Upper lobe of right lung (tissue), 1 donor: Measurements from ENCODE around the gene PCSK5. TPM values are rescaled to one million over a fixed set of nuclear protein-coding genes. Genes with fewer than 3 reads are reported as not detected.

ENCODE experiments used
- ATAC-seq: fragments of 200-7000 bp; cut with Tn5 transposase; one replicate; pipeline ENCODE4 v1.9.1; 2020; ENCODE audit warnings: mild to moderate bottlenecking, moderate library complexity
- DNase-seq: peaks from one replicate; pipeline ENCODE4 v3.0.0-alpha.2; 2020
- H3K27ac ChIP-seq: fragments of 200-600 bp; one replicate; pipeline ENCODE4 v1.8.0; 2022
- H3K27me3 ChIP-seq: fragments of 200-600 bp; one replicate; pipeline ENCODE4 v1.8.0; 2022; ENCODE audit warnings: mild to moderate bottlenecking
- H3K36me3 ChIP-seq: fragments of 200-600 bp; one replicate; pipeline ENCODE4 v1.8.0; 2022
- H3K4me1 ChIP-seq: fragments of 200-600 bp; one replicate; pipeline ENCODE4 v1.8.0; 2022
- H3K4me3 ChIP-seq: fragments of 200-600 bp; one replicate; pipeline ENCODE4 v1.8.0; 2022; ENCODE audit warnings: mild to moderate bottlenecking
- H3K9me3 ChIP-seq: fragments of 200-600 bp; one replicate; pipeline ENCODE4 v1.8.0; 2022
- CTCF ChIP-seq: fragments of 200-600 bp; IDR thresholded peaks from one replicate; pipeline ENCODE4 v1.8.0; 2022; ENCODE audit warnings: antibody characterized with exemption
- intact Hi-C: fragments of 100-400 bp; cut with DNase I; formaldehyde crosslinking; loops from one replicate; pipeline ENCODE4 v1.11.0; 2022
- total RNA-seq: library from RNA; stranded (reverse); fragmentation: NEBNext Ultra II Directional; extraction: Animal tissue kit (Norgen Biotek cat#: 25700); gene quantifications from one replicate; pipeline ENCODE4 v1.2.1, GENCODE V29; 2021
- donor health status: DM: no; HTN: yes; CAD: no; lungs with severe emphysema.

The PCSK5 gene
- total RNA-seq, 1 donor from 2014 or later = 18.1 TPM

DNA sequence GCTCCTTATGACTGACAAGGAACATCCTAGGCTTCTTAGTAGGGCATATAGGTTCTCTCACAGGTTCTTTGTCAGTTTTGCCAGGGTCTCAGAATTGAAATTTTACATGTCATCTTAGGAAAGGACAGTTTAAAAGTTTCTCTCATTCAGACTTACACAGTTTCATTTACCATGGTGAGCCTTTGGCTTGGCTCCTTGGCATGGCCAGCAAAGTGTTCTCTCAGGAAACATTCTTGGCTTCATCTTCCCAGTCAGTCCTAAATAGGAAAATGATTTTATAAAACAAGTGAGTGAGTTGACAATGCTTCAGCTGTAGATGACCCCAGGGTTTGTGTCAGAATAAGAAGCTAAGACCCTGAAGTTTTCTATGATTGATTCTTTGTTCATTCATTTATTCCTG lies 191.6 kb downstream of the PCSK5 start:
- DNase-seq (no peak), ATAC-seq (no peak)
- intact Hi-C loops = no loop called here

GRCh38 chr9:76085596-76085995 lies 195.1 kb downstream of the PCSK5 start:
- no peak for TF ChIP-seq CTCF
- ATAC-seq (peak; percentile 86), DNase-seq (no peak)
- Histone ChIP-seq H3K4me1 (peaks cover 5% of the 10 kb centered on the region), H3K9me3 (no peaks in the 10 kb centered on the region), H3K36me3 (no peaks in the 10 kb centered on the region), H3K27me3 (no peaks in the 10 kb centered on the region), H3K4me3 (no peak overlapping the region), H3K27ac (no peak overlapping the region)
- intact Hi-C loops = no loop called here

More for the DNA sequence above, 191.6 kb downstream of the PCSK5 start:
- H3K36me3 ChIP-seq = no peaks in the 10 kb centered on the region
- TF ChIP-seq CTCF = no peak
- no peaks in the 10 kb centered on the region for H3K27me3 ChIP-seq
- no peak overlapping the region for H3K4me3 ChIP-seq
- no peak overlapping the region for H3K27ac ChIP-seq
- H3K9me3 ChIP-seq = peaks cover 6% of the 10 kb centered on the region
- H3K4me1 ChIP-seq = peaks cover 5% of the 10 kb centered on the region

GRCh38 chr9:76086539-76086938 lies 196.1 kb downstream of the PCSK5 start:
- ATAC-seq = peak; percentile 39
- no peak for DNase-seq
- Histone ChIP-seq H3K4me3 (no peak overlapping the region), H3K9me3 (no peaks in the 10 kb centered on the region), H3K4me1 (peaks cover 5% of the 10 kb centered on the region), H3K36me3 (no peaks in the 10 kb centered on the region), H3K27ac (no peak overlapping the region), H3K27me3 (no peaks in the 10 kb centered on the region)
- intact Hi-C loops = no loop called here
- TF ChIP-seq CTCF = no peak

GRCh38 chr9:76087976-76088375 lies 197.5 kb downstream of the PCSK5 start:
- intact Hi-C loops = no loop called here
- no peaks in the 10 kb centered on the region for H3K9me3 ChIP-seq
- ATAC-seq (no peak), DNase-seq (no peak)
- H3K36me3 ChIP-seq = no peaks in the 10 kb centered on the region
- no peaks in the 10 kb centered on the region for H3K27me3 ChIP-seq
- H3K27ac ChIP-seq = no peak overlapping the region
- no peaks in the 10 kb centered on the region for H3K4me1 ChIP-seq
- H3K4me3 ChIP-seq = no peak overlapping the region
- TF ChIP-seq CTCF = no peak

- TF ChIP-seq CTCF = no peak
- intact Hi-C loops = no loop called here
- Histone ChIP-seq H3K27ac (no peak overlapping the region), H3K9me3 (no peaks in the 10 kb centered on the region), H3K27me3 (no peaks in the 10 kb centered on the region), H3K36me3 (no peaks in the 10 kb centered on the region), H3K4me3 (no peak overlapping the region), H3K4me1 (no peaks in the 10 kb centered on the region)
- ATAC-seq (no peak), DNase-seq (no peak)
Measured at GRCh38 chr9:76090330-76090729, 199.9 kb downstream of the PCSK5 start.

- intact Hi-C loops = no loop called here
- DNase-seq = no peak
- Histone ChIP-seq H3K9me3 (no peaks in the 10 kb centered on the region), H3K27me3 (no peaks in the 10 kb centered on the region), H3K36me3 (no peaks in the 10 kb centered on the region), H3K27ac (no peak overlapping the region), H3K4me1 (no peaks in the 10 kb centered on the region), H3K4me3 (no peak overlapping the region)
- no peak for ATAC-seq
- TF ChIP-seq CTCF = no peak
Measured at GRCh38 chr9:76090909-76091308, 200.4 kb downstream of the PCSK5 start.
